Frontal cortex (tissue), 4 donors: ENCODE data around the gene OBP2B. TPM values are rescaled to one million over a fixed set of nuclear protein-coding genes. Genes with fewer than 3 reads are reported as not detected.
"Not testable (repeated sequence)": the region's sequence is repeated elsewhere in the genome, so short reads cannot be mapped to it uniquely, and the experiment has no call there.

Experiments used
- DNase-seq, 2 donors: peaks; one replicate each; pipeline ENCODE4 v3.0.0; 2012; ENCODE audit warnings: low spot score in 2 of 2
- FAIRE-seq: peaks from 2 replicates; lab custom pipeline; 2012; peaks lifted over from hg19 to GRCh38; lab: Jason Lieb, UNC
- total RNA-seq: library from RNA; depleted of rRNA; stranded (reverse); fragments of >200 nt; gene quantifications from one replicate; pipeline ENCODE4 v1.2.3, GENCODE V29; 2014
- donor health status: control.
- donor health status: control.
- donor health status: control.

Gene OBP2B
- total RNA-seq, 1 donor from 2014 or later = not detected

DNA sequence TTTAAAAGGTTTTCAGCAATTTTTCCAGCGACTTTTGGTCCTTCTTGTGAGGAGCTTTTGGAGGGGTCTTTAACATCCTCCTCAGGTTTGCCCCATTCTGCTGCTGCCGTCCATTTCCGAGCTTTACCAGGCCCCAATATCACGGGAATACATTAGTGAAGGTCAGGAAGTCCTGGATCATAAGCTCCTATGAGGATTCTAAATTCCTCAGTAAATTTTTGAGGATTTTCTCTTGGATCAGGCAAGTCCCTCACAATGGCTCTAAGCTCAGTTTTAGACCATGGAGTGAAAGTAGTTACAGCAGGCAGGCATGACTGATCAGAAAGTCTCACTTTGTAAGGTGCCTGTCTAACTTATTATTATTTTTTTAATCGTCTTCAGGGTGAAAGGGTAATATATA lies 28.1 kb downstream of the OBP2B start:
- no peak for FAIRE-seq
- DNase-seq = no peak

DNA sequence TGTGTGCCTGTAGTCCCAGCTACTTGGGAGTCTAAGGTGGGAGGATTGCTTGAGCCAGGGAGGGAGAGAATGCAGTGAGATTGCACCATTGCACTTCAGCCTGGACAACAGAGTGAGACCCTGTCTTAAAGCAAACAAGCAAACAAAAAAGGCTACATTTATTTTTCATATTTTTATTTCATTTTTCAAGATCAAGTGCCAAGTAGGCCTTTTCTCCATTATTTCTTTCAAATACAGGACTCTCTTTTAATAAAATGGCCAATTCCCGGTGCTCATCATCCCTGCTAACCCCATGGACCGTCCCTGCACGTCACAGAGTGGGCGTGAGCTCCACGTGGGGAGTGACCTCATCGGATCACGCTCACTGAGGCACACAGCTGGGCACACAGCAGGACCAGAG lies 36.0 kb downstream of the OBP2B start:
- no peak for FAIRE-seq

DNA sequence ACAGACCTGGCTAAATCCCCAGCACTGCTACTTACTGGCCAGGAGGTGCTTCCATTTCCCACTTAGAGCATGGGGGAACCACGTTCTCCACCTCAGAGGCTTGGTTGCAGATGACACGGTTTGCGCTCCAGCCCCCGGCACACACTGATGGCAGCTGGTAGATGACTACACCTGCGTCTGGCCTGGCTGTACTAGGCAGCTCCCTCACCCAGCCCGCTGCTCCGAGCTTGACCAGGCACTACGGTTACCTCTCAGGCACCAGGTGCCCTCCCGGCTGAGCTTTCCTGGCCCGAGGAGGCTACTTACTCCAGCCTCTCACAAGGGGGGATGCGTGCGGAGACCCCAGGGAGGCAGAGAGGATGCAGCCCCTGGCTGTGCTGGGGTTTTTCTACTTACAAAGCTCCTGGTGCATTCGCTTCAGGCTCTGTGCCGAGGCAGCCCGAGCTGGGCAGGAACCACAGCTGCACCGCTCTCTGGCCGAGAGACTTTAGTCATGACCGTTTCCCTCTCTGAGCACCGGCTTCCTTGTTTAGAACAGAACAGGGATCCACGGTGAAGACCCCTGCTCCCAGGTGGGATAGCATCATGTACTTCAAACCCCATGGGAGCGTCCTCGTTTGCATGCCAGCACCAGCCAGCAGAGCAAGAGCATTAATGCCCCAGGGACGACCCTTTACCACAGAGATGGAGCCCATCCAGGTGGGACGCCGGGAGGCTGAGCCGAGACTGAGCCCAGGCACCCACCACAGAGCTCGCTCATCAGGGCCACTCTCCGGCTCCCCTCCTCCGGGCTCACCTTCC lies 37.7 kb downstream of the OBP2B start:
- DNase-seq (no peak), FAIRE-seq (no peak)

More for the DNA sequence above, 36.0 kb downstream of the OBP2B start:
- DNase-seq = no peak

DNA sequence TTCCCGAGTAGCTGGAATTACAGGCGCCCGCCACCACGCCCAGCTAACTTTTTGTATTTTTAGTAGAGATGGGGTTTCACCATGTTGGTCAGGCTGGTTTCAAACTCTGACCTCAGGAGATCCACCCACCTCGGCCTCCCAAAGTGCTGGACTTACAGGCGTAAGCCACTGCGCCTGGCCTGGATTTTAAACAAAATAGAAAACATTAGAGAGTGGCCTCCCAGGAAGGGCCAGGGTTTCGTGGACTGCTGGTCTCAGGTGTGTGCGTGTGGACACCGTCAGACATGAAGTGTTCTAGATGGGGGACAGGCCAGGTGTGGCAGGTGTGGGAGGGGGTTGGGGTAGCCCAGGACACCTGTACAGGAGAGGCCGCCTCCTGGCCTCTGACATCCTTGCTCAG lies 38.3 kb downstream of the OBP2B start:
- FAIRE-seq (no peak), DNase-seq (no peak)

DNA sequence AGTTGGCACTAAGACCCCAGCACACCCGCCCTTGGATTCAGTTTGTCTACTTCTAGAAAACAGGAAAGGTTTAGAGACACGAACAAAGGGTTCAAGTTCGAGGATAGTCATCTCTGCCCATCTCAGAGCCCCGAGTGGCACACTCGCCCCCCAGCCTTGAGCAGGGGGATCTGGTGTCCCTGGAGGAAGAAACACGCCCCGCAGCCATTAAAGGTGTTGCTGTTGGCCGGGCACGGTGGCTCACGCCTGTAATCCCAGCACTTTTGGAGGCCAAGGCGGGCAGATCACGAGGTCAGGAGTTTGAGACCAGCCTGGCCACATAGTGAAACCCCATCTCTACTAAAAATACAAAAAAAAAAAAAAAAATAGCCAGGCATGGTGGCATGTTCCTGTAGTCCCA lies 39.4 kb downstream of the OBP2B start:
- DNase-seq, FAIRE-seq: not testable (repeated sequence)

DNA sequence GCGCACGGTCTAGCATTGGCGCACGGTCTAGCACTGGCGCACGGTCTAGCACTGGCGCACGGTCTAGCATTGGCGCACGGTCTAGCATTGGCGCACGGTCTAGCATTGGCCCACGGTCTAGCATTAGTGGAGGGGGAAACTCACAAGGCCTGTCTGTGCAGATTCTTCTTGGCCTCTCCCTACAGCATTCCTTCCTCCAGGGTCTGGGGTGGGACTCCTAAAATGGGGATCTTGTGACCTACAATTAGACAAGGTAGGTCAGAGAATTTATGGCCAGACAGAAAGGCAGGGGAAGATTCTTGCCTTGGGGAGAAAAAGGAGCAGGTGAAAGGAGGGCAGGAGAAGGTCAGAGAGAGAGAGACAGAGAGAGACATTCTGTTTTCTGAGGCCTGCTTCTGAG lies 39.9 kb downstream of the OBP2B start:
- DNase-seq = no peak
- FAIRE-seq = no peak

DNA sequence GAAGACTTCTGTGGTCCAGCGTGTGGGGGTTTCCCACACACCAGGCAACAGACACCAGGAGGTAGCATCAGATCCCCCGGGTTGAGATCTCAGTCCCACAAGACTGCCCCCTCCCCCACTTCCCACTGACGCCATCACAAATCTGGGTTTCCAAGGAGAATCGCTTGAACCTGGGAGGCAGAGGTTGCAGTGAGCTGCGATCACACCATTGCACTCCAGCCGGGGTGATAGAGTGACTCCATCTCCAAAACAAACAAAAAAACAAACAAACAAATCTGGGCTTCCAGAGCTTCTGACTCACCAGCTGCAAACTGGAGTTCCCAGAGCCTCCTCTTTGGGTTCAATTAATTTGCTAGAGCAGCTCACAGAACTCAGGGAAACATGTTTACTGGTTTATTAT lies 40.6 kb downstream of the OBP2B start:
- DNase-seq = no peak
- no peak for FAIRE-seq

DNA sequence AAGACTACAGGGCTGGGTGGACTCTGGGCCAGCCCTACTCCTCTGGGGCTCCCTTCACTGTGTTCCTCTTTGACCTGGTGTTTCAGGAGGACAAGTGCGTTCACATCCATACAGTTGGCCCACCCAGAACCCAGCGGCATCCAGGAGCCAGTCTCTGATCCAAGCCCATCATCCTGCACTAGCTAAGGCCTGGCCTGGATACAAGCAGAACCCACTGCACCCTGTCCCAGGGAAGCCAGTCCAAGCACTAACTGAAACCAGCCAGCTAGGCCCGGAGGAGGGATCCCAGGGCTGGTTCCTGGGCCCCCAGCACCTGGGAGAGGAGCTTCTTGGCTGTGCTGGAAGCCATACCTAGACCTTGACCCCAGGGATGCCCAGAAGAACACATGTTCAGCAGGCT lies 41.3 kb downstream of the OBP2B start:
- FAIRE-seq = no peak
- DNase-seq = no peak

DNA sequence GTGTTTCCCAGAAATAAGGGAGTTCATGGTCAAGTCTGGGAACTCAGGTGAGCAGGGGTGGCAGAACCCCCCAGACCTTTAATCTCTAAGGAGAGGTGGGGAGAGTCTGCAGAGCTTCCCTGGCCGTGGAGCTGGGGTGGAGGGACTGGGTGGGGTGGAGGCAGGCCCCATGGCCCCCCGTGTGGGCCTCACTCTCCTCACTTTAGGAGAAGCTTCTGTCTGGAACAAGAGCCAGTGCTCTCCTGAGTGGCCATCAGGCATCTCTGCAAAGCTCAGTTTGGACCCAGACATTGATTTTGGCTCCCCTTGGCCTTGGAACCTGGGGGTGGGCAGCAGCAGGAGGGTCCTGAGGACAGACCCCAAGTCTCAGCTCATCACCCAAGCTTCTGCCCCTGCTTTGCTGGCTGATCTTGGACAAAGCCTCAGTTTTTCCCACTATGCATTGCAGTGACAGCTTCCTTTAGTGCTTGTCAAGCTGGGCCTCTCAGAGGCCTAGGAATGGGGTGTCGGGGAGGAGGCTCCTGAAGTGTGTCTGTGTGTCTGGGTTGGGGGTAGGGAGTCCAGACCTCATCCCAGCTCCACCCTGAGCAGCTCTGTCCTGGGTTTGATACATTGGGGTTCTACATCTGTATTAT lies 41.8 kb downstream of the OBP2B start:
- DNase-seq (no peak), FAIRE-seq (no peak)

DNA sequence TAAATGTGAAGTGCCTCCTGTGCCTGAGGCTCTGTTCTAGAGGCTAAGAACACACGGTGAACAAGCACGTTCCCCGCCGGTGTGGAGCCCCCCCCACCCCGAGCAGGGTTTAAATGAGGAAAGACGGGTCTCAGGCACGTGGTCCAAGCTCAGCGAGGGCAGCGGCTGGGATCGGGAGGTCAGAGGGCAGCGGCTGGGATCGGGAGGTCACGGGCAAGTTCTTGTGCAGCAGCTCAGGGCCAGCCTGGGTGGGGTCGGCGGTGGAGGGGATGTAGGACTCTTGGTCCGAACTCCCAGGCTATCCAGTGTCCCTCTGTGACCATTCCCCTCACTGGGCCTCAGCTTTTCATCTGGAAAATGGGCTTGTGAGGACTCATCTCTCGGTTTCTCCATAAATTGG lies 42.7 kb downstream of the OBP2B start:
- FAIRE-seq (no peak), DNase-seq (no peak)

DNA sequence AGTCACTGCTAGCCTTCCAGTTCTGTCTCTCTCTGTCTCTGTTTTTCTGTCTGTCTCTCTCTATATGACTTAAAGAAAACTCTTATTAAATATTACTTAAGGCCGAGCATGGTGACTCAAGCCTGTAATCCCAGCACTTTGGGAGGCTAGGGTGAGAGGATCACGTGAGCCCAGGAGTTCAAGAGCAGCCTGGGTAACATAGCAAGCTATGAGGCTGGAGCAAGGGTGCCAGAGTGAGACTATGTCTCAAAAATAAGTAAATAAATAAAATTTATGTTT lies 43.7 kb downstream of the OBP2B start:
- no peak for DNase-seq
- FAIRE-seq = no peak

DNA sequence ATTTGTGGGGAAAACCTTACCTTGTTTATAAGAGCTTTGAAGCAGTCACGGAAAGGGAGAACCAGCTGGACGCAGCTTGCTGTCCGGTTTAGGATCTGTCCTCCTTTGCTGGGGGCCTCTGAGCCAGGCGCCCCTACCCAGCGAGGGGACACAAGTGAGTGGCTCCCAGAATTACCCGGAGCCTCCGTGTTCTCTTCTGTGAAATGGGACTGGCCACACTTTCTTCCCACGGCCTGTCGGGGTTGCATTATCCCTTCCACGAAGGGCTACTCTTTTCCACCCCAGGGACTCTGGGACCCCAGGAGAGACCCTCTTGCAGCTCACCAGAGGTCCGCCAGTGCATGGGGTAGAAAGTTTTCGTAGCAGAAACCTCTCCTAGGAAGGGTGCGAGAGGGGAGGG lies 44.9 kb downstream of the OBP2B start:
- DNase-seq (no peak), FAIRE-seq (no peak)

DNA sequence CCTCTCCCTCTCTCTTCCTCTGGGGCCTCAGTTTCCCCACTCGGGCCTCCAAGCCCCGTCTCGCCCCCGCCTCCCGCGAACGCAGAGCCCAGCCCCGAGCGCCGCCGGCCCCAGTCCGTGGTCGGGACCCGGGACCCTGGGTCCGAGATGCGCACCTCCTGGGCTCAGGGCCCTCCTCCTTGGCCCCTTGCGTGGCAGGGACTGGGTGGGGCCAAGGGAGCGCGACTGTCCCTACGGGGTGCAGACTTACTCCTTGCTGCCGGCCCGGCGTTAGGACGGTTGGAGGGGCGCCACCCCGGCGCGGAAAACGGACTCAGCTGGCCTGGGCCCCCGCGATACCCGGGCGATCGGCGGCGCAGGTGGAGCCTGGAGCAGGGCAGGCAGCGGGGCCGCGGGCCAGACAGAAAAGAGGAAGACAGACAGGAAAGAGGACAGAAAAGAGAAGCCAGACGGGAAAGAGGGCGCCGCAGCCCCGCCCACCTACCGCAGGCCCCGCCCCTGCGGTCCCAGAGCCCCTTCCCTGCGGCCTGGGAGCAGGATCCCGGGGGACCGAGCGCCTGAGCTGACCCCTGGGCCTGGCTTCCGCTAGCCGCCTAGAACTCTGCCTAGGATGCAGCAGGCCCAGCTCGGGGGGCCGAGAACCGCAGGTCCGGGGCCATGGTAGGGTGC lies 45.4 kb downstream of the OBP2B start, which contains the start of gene GBGT1:
Gene GBGT1 (minus strand): TSS at position 411 of the 669 bp plus-strand sequence. CDS start 1,502 bp downstream, outside the sequence.
- DNase-seq (peak; percentile 70 to 81), FAIRE-seq (no peak)

DNA sequence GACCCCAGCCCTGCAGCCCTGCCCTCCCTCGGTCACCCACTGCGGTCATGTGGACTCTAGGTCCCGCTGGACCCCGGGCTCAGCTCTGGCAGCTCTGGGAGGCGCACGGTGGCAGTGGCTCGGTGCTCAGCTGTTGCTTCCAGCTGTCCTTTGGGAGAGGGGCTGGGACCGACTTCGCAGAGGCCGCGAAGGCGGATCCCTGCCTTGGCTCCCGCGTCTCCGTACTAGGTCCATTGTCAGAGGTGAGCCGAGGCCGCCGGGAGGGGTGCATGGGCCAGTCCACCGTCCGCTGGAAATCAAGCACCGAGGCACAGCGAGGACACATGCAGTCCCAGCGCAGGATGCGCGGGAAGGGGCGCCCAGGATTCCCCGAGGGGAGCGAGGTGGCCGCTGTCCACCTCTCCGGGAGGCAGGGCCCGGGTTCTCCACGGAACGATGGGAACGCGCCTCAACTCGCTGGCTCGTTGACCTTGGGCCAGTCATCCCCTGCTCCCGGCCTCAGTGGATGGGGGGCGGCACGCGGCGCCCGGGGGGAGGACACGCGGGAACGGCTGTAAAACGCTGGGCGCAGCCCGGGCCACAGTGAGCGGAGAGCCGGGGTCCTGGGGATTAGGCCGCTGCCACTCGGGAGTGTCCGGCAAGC lies 46.1 kb downstream of the OBP2B start:
- DNase-seq = no peak
- FAIRE-seq = no peak

DNA sequence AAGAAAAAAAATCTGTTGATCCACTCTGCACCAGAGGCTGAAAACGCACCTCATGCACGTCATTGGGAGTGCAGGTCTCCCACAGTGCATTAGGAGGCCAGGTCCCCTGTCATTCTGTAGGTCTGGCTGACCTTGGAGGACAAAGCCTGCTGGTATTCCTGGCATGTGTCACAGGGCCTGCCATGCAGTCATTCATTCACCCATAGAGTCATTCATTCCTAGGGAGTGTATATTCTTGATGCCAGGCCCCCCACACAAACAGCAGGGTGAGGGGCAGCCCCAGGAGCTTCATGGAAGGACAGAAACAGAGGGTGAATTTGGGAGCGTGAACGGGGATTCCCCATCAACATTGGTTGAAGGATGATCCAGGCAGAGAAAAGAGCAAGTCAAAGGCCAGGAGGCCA lies 47.5 kb downstream of the OBP2B start:
- no peak for FAIRE-seq
- DNase-seq = no peak

DNA sequence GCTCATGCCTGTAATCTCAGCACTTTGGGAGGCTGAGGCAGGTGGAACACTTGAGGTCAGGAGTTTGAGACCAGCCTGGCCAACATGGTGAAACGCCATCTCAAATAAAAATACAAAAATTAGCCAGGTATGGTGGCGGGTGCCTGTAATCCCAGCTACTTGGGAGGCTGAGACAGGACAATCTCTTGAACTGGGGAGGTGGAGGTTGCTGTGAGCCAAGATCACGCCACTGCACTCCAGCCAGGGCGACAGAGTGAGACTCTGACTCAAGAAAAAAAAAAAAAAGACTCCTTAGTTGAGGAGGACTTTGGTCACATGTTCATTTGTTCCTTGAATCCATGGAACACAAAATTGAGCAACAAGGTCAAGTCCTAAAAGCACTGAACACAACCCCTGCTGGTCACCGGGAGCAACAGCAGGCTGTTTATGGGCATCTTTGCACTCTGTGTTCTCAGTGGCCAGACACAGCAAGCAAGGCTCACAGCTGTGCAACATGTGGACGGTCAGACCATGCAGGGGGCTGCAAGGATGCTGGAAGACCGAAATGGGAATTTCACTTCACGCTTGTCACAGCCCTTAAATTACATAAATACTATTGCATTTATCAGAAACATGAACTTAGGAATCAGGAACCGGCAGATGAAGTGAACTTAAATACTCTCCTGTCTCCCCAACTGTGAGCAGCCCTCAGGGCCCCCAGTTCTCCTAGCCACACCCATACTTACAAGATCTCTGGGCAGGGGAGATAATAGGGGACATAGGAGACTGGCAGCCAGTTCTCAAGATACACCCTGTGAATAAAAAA lies 48.1 kb downstream of the OBP2B start:
- FAIRE-seq = no peak
- peak; percentile 67 to 83 for DNase-seq

DNA sequence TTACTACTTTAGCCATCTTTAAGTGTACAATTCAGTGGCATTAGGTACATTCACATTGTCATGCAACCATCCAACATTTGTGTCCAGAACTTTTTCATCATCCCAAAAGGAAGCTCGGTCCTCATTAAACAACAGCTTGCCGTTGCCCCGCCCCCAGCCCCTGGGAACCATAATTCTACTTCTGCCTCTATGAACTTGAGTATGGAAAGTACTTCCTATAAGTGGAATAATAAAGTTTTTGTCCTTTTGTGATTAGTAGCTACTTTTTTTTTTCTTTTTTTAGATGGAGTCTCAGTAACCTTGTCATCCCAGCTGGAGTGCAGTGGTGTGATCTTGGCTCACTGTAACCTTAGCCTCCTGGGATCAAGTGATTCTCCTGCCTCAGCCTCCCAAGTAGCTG lies 50.4 kb downstream of the OBP2B start:
- DNase-seq (no peak), FAIRE-seq (no peak)
